Neuronal stem cell (in vitro differentiated cells): Measurements from ENCODE around the gene TCIRG1.

Experiments
- DNase-seq: peaks from one replicate; pipeline ENCODE4 v3.0.0-alpha.2; 2013; ENCODE audit warnings: low spot score
- H2AFZ ChIP-seq: one replicate; pipeline ENCODE4 v1.6.1; 2013; ENCODE audit warnings: mild to moderate bottlenecking, low read length, inconsistent platforms
- H2AK5ac ChIP-seq: 2 replicates; pipeline ENCODE4 v1.6.1; 2013; ENCODE audit warnings: low read depth, mild to moderate bottlenecking, inconsistent platforms, low read length, moderate library complexity, mixed read lengths
- H2BK120ac ChIP-seq: 2 replicates; pipeline ENCODE4 v1.6.1; 2013; ENCODE audit warnings: low read depth, mild to moderate bottlenecking, inconsistent platforms, low read length, moderate library complexity, mixed read lengths
- H2BK12ac ChIP-seq: one replicate; pipeline ENCODE4 v1.6.1; 2013; ENCODE audit warnings: low read length, inconsistent platforms
- H2BK15ac ChIP-seq: 2 replicates; pipeline ENCODE4 v1.6.1; 2013; ENCODE audit warnings: mild to moderate bottlenecking, low read length, inconsistent platforms, mixed read lengths
- H2BK5ac ChIP-seq: one replicate; pipeline ENCODE4 v1.6.1; 2013; ENCODE audit warnings: inconsistent platforms, mild to moderate bottlenecking, low read length, moderate library complexity
- H3K14ac ChIP-seq: one replicate; pipeline ENCODE4 v1.6.1; 2013; ENCODE audit warnings: low read length, inconsistent platforms
- H3K18ac ChIP-seq: 2 replicates; pipeline ENCODE4 v1.6.1; 2013; ENCODE audit warnings: low read length, inconsistent platforms
- H3K23ac ChIP-seq: 2 replicates; pipeline ENCODE4 v1.6.1; 2013; ENCODE audit warnings: low read depth, mild to moderate bottlenecking, mixed read lengths, low read length, inconsistent platforms; ENCODE audit not compliant: poor library complexity
- H3K27ac ChIP-seq: replicated peaks from 3 replicates; pipeline ENCODE4 v1.5.1; 2013; ENCODE audit warnings: low read length, inconsistent platforms
- H3K27me3 ChIP-seq, 3 experiments: 2 replicates each; pipeline ENCODE4 v1.6.1; 2013; ENCODE audit warnings: low read length in 3 of 3, mild to moderate bottlenecking in 2 of 3, inconsistent platforms in 1 of 3, low read depth in 1 of 3, mixed read lengths in 1 of 3, moderate library complexity in 1 of 3; ENCODE audit not compliant: control insufficient read depth in 3 of 3, insufficient read depth in 3 of 3
- H3K36me3 ChIP-seq, 2 donors: replicated peaks in 1 of 2; 2 replicates each; pipeline ENCODE4 v1.6.1; 2013; ENCODE audit warnings: low read length in 2 of 2; ENCODE audit not compliant: control insufficient read depth in 2 of 2, insufficient read depth in 2 of 2
- H3K4ac ChIP-seq: 2 replicates; pipeline ENCODE4 v1.6.1; 2013; ENCODE audit warnings: inconsistent platforms, mild to moderate bottlenecking, low read length, moderate library complexity
- H3K4me1 ChIP-seq, 2 donors: 1 replicate in 1 of 2; 2 replicates in 1 of 2; pipeline ENCODE4 v1.6.1; 2013; ENCODE audit warnings: low read length in 2 of 2, low read depth in 1 of 2; ENCODE audit not compliant: control insufficient read depth in 2 of 2, insufficient read depth in 1 of 2
- H3K4me2 ChIP-seq: one replicate; pipeline ENCODE4 v1.6.1; 2013; ENCODE audit warnings: mild to moderate bottlenecking, low read length, inconsistent platforms; ENCODE audit not compliant: insufficient read depth, poor library complexity, severe bottlenecking
- H3K4me3 ChIP-seq, 2 donors: 2 replicates each; pipeline ENCODE4 v1.5.1; 2013; ENCODE audit warnings: low read length in 2 of 2, mild to moderate bottlenecking in 2 of 2, inconsistent platforms in 1 of 2, moderate library complexity in 1 of 2
- H3K79me1 ChIP-seq: one replicate; pipeline ENCODE4 v1.6.1; 2013; ENCODE audit warnings: low read depth, mild to moderate bottlenecking, inconsistent platforms, low read length, moderate library complexity
- H3K9ac ChIP-seq: one replicate; pipeline ENCODE4 v1.6.1; 2013; ENCODE audit warnings: mild to moderate bottlenecking, low read depth, low read length, inconsistent platforms; ENCODE audit not compliant: poor library complexity
- H3K9me3 ChIP-seq, 2 donors: replicated peaks in 1 of 2; 2 replicates each; pipeline versions ENCODE3 to v1.6.1; 2013; ENCODE audit warnings: low read length in 2 of 2, mild to moderate bottlenecking in 2 of 2, inconsistent platforms in 1 of 2, low read depth in 1 of 2, mixed read lengths in 1 of 2, moderate library complexity in 1 of 2; ENCODE audit not compliant: control insufficient read depth in 2 of 2, insufficient read depth in 1 of 2
- H4K8ac ChIP-seq: one replicate; pipeline ENCODE4 v1.6.1; 2013; ENCODE audit warnings: low read depth, mild to moderate bottlenecking, inconsistent platforms, low read length, moderate library complexity
- H4K91ac ChIP-seq: one replicate; pipeline ENCODE4 v1.6.1; 2013; ENCODE audit warnings: low read length, low read depth, mild to moderate bottlenecking, inconsistent platforms; ENCODE audit not compliant: poor library complexity
- WGBS, 2 donors: extraction: QIAGEN DNeasy Blood & Tissue Kit; methylation state at CpG; one replicate each; pipeline ENCODE4 v1.1.7; 2013; ENCODE audit warnings: missing lambda C conversion rate in 2 of 2, mixed read lengths in 1 of 2; ENCODE audit not compliant: insufficient read length in 2 of 2, insufficient replicate concordance in 1 of 2; ENCODE audit errors: extremely low coverage in 2 of 2; 5-methylcytosine and 5-hydroxymethylcytosine counted together

The TCIRG1 gene

GRCh38 chr11:68083517-68083916, 44.7 kb downstream of the TCIRG1 start:
- H3K4me3 ChIP-seq, result no peak overlapping the region
- no CpG with 5 or more reads among the region's 3 CpGs for WGBS, 2 donors

GRCh38 chr11:68089679-68090078, 50.9 kb downstream of the TCIRG1 start:
- no peak overlapping the region for H3K4me3 ChIP-seq
- H3K36me3 ChIP-seq, result peaks cover 2 to 26% of the 10 kb centered on the region in 2 donors
- no peak overlapping the region for H4K91ac ChIP-seq
- no peak overlapping the region for H2BK15ac ChIP-seq
- no peak overlapping the region for H3K9ac ChIP-seq
- no peak overlapping the region for H3K23ac ChIP-seq
- no peak overlapping the region for H3K18ac ChIP-seq
- H4K8ac ChIP-seq, result no peak overlapping the region
- H3K4ac ChIP-seq, result no peak overlapping the region
- no peak overlapping the region for H3K4me2 ChIP-seq
- no peak overlapping the region for H2BK12ac ChIP-seq
- no peaks in the 10 kb centered on the region for H3K9me3 ChIP-seq
- no peak overlapping the region for H2AFZ ChIP-seq
- no CpG with 5 or more reads among the region's 8 CpGs for WGBS, 2 donors
- H3K4me1 ChIP-seq, result peaks cover 0 to 6% of the 10 kb centered on the region in 2 donors
- H3K27me3 ChIP-seq, result no peaks in the 10 kb centered on the region
- H2BK5ac ChIP-seq, result no peak overlapping the region
- H3K14ac ChIP-seq, result no peak overlapping the region
- no peaks in the 10 kb centered on the region for H3K79me1 ChIP-seq
- DNase-seq, result no peak
- no peak overlapping the region for H3K27ac ChIP-seq
- no peak overlapping the region for H2BK120ac ChIP-seq
- H2AK5ac ChIP-seq, result no peak overlapping the region

More at GRCh38 chr11:68083517-68083916, 44.7 kb downstream of the TCIRG1 start:
- Histone ChIP-seq H3K9ac (no peak overlapping the region), H2AFZ (no peak overlapping the region), H2BK12ac (no peak overlapping the region), H3K23ac (no peak overlapping the region), H4K91ac (no peak overlapping the region), H3K79me1 (no peaks in the 10 kb centered on the region), H3K27me3 (no peaks in the 10 kb centered on the region), H3K4me2 (no peak overlapping the region), H2BK5ac (no peak overlapping the region), H3K4ac (no peak overlapping the region), H3K18ac (no peak overlapping the region), H4K8ac (no peak overlapping the region), H3K4me1 (no peaks in the 10 kb centered on the region), H2AK5ac (no peak overlapping the region), H2BK15ac (no peak overlapping the region), H3K14ac (no peak overlapping the region), H3K9me3 (no peaks in the 10 kb centered on the region), H3K27ac (no peak overlapping the region), H2BK120ac (no peak overlapping the region), H3K36me3 (peaks cover 2 to 39% of the 10 kb centered on the region in 2 donors)
- DNase-seq, result no peak

GRCh38 chr11:68090287-68090686, 51.5 kb downstream of the TCIRG1 start:
- Histone ChIP-seq H3K36me3 (peaks cover 2 to 27% of the 10 kb centered on the region in 2 donors), H2AFZ (no peak overlapping the region), H3K14ac (no peak overlapping the region), H3K4me3 (no peak overlapping the region), H3K18ac (no peak overlapping the region), H3K9me3 (no peaks in the 10 kb centered on the region), H3K79me1 (no peaks in the 10 kb centered on the region), H3K23ac (no peak overlapping the region), H3K4me2 (no peak overlapping the region), H2AK5ac (no peak overlapping the region), H2BK15ac (no peak overlapping the region), H2BK5ac (no peak overlapping the region), H2BK12ac (no peak overlapping the region), H3K4ac (no peak overlapping the region), H2BK120ac (no peak overlapping the region), H3K27ac (no peak overlapping the region), H3K27me3 (no peaks in the 10 kb centered on the region), H3K4me1 (peaks cover 0 to 6% of the 10 kb centered on the region in 2 donors), H3K9ac (no peak overlapping the region), H4K91ac (no peak overlapping the region), H4K8ac (no peak overlapping the region)
- DNase-seq, result no peak
- WGBS, 2 donors, result no CpG with 5 or more reads among the region's 1 CpG

GRCh38 chr11:68090706-68091105, 51.9 kb downstream of the TCIRG1 start:
- no peak overlapping the region for H3K27ac ChIP-seq

More at GRCh38 chr11:68090706-68091105, 51.9 kb downstream of the TCIRG1 start:
- Histone ChIP-seq H2AFZ (no peak overlapping the region), H3K9ac (no peak overlapping the region), H3K23ac (no peak overlapping the region), H3K36me3 (peaks cover 2 to 27% of the 10 kb centered on the region in 2 donors), H3K9me3 (no peaks in the 10 kb centered on the region), H2BK12ac (no peak overlapping the region), H2AK5ac (no peak overlapping the region), H3K4me2 (no peak overlapping the region), H3K4me1 (peaks cover 0 to 6% of the 10 kb centered on the region in 2 donors), H4K91ac (no peak overlapping the region), H3K4me3 (no peak overlapping the region), H2BK5ac (no peak overlapping the region), H3K18ac (no peak overlapping the region), H3K14ac (no peak overlapping the region), H4K8ac (no peak overlapping the region), H2BK120ac (no peak overlapping the region), H3K4ac (no peak overlapping the region), H3K79me1 (no peaks in the 10 kb centered on the region), H3K27me3 (no peaks in the 10 kb centered on the region), H2BK15ac (no peak overlapping the region)
- DNase-seq, result no peak
- no CpG with 5 or more reads among the region's 6 CpGs for WGBS, 2 donors
